Prostate gland (tissue), 2 donors: ENCODE data around the gene FTL.

Experiments used
- POLR2A ChIP-seq: fragments of 450-650 bp; IDR thresholded peaks from one replicate; pipeline ENCODE4 v1.6.1; 2016; ENCODE audit warnings: antibody characterized with exemption, mild to moderate bottlenecking
- POLR2AphosphoS5 ChIP-seq: sonication (generic); formaldehyde crosslinking; IDR thresholded peaks from one replicate; pipeline ENCODE4 v1.6.1; 2017; ENCODE audit warnings: antibody characterized with exemption
- TF ChIP-seq, protein P1 (sequence below), 4 experiments: fragments of 200-600 bp in 2 of 4; fragments of 450-650 bp in 2 of 4; sonication (generic) in 2 of 4; IDR thresholded peaks; 1 replicate in 3 of 4; 2 replicates in 1 of 4; pipeline ENCODE4 v1.5.1; 2016 to 2019; ENCODE audit warnings: antibody characterized with exemption in 4 of 4, mild to moderate bottlenecking in 2 of 4, moderate library complexity in 2 of 4

DNA sequence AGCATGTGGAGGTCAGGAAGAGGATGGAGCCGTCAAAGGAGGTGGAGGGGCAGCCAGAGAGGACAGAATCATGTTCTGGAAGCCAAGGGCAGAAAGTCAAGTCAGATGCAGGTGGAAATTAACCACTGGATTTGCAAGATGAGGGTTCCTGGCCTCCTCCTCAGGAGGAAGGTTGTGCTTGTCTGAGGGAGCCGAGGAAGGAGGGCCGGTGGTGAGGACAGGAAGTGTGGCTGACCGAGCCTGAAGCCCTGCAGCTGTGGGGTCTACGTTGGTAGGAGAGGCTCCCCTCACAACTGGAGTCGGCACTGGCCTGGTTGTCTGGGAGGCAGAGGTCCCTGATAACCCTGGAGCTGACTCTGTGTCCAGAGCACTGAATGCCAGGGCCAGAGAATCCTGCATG is 47.0 kb upstream of the FTL start:
- TF ChIP-seq, protein P1, sequence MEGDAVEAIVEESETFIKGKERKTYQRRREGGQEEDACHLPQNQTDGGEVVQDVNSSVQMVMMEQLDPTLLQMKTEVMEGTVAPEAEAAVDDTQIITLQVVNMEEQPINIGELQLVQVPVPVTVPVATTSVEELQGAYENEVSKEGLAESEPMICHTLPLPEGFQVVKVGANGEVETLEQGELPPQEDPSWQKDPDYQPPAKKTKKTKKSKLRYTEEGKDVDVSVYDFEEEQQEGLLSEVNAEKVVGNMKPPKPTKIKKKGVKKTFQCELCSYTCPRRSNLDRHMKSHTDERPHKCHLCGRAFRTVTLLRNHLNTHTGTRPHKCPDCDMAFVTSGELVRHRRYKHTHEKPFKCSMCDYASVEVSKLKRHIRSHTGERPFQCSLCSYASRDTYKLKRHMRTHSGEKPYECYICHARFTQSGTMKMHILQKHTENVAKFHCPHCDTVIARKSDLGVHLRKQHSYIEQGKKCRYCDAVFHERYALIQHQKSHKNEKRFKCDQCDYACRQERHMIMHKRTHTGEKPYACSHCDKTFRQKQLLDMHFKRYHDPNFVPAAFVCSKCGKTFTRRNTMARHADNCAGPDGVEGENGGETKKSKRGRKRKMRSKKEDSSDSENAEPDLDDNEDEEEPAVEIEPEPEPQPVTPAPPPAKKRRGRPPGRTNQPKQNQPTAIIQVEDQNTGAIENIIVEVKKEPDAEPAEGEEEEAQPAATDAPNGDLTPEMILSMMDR (IDR thresholded peaks at IDR 0.05): no peak
- no peak for TF ChIP-seq POLR2A
- no peak for TF ChIP-seq POLR2AphosphoS5
